ENCODE results near the gene FCN2. TPM values are rescaled to one million over a fixed set of nuclear protein-coding genes. Genes with fewer than 3 reads are reported as not detected.

Gene FCN2
- total RNA-seq, 1 donor, result not detected

GRCh38 chr9:134922066-134922931 is 41.7 kb downstream of the FCN2 start:
- no peak overlapping the region for H3K4me3 ChIP-seq (ENCODE audit: low read depth, low read length)
- peak; percentile 5 for DNase-seq (ENCODE audit: low read depth)
- TF ChIP-seq CTCF (IDR thresholded peaks at IDR 0.05; ENCODE audit: insufficient read depth, low read depth, low read length), result no peak

GRCh38 chr9:134922932-134923240 is 42.3 kb downstream of the FCN2 start:
- no peak overlapping the region for H3K4me3 ChIP-seq (ENCODE audit: low read depth, low read length)
- DNase-seq (ENCODE audit: low read depth), result no peak
- TF ChIP-seq CTCF (IDR thresholded peaks at IDR 0.05; ENCODE audit: insufficient read depth, low read depth, low read length), result no peak

- DNase-seq (ENCODE audit: low read depth), result no peak
- TF ChIP-seq CTCF (IDR thresholded peaks at IDR 0.05; ENCODE audit: insufficient read depth, low read depth, low read length), result no peak
These were observed 42.9 kb downstream of the FCN2 start for GRCh38 chr9:134923466-134923865.

GRCh38 chr9:134925011-134925511 is 44.5 kb downstream of the FCN2 start:
- no peak overlapping the region for H3K4me3 ChIP-seq (ENCODE audit: low read depth, low read length)
- TF ChIP-seq CTCF (IDR thresholded peaks at IDR 0.05; ENCODE audit: insufficient read depth, low read depth, low read length), result no peak
- DNase-seq (ENCODE audit: low read depth), result no peak

More at GRCh38 chr9:134923466-134923865, 42.9 kb downstream of the FCN2 start:
- H3K4me3 ChIP-seq (ENCODE audit: low read depth, low read length), result no peak overlapping the region

- H3K4me3 ChIP-seq (ENCODE audit: low read depth, low read length), result no peak overlapping the region
- DNase-seq (ENCODE audit: low read depth), result no peak
- no peak for TF ChIP-seq CTCF (IDR thresholded peaks at IDR 0.05; ENCODE audit: insufficient read depth, low read depth, low read length)
These were observed 48.0 kb downstream of the FCN2 start for GRCh38 chr9:134928436-134929192.

GRCh38 chr9:134929193-134930158 is 48.9 kb downstream of the FCN2 start:
- H3K4me3 ChIP-seq (ENCODE audit: low read depth, low read length), result no peak overlapping the region
- no peak for TF ChIP-seq CTCF (IDR thresholded peaks at IDR 0.05; ENCODE audit: insufficient read depth, low read depth, low read length)
- no peak for DNase-seq (ENCODE audit: low read depth)
